Suppressor macrophage treated with lipopolysaccharide for 4 hours (primary cell): ENCODE results near the gene PPME1.
A peak's percentile ranks its signal among the peaks of the same experiment; 100 is the strongest.

Source experiments
- DNase-seq: peaks from one replicate; pipeline ENCODE4 v3.0.0-alpha.2; 2020

PPME1 gene

GRCh38 chr11:74162681-74163467, 8.2 kb upstream of the PPME1 start:
- DNase-seq, result no peak

- DNase-seq, result no peak
Observed at GRCh38 chr11:74168838-74169237, 2.3 kb upstream of the PPME1 start.

DNA sequence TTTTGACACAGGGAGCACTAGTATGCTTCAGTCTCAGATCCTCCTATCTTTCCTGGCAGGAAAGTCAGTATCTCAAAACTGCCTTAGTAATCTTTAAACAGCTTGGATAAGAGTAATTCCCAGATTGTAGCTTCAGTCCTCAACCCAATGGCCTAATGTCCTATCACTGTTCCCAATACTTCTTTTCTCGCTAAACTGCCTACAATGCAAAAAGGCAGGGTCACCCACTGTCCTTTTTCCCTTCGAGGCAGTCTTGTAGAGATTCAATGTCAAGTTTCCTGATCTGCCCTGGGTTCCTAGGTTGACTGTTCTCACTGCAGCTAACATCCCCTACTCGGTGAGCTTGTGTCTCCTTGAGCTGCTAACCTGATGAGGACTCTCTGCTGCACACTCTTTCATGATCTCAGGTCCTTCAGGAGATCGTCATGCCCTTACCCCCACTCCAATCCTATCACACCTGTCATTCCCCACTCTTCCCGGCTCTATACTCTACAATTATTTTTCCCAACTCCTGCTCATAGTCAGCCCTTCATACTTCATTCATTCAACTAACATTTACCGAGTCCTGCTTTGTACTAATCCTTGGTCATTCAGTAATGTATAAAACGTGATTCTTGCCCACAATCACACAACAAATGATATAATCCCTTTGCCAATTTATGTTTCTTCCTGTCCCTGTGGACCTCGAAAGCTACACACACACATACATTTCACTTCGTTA, 1.2 kb upstream of the PPME1 start:
- DNase-seq, result no peak

GRCh38 chr11:74171630-74171968, 510 bp downstream of the PPME1 start:
- no peak for DNase-seq

GRCh38 chr11:74171997-74172396, 908 bp downstream of the PPME1 start:
- no peak for DNase-seq

GRCh38 chr11:74175920-74176319, 4.8 kb downstream of the PPME1 start:
- DNase-seq, result no peak

DNA sequence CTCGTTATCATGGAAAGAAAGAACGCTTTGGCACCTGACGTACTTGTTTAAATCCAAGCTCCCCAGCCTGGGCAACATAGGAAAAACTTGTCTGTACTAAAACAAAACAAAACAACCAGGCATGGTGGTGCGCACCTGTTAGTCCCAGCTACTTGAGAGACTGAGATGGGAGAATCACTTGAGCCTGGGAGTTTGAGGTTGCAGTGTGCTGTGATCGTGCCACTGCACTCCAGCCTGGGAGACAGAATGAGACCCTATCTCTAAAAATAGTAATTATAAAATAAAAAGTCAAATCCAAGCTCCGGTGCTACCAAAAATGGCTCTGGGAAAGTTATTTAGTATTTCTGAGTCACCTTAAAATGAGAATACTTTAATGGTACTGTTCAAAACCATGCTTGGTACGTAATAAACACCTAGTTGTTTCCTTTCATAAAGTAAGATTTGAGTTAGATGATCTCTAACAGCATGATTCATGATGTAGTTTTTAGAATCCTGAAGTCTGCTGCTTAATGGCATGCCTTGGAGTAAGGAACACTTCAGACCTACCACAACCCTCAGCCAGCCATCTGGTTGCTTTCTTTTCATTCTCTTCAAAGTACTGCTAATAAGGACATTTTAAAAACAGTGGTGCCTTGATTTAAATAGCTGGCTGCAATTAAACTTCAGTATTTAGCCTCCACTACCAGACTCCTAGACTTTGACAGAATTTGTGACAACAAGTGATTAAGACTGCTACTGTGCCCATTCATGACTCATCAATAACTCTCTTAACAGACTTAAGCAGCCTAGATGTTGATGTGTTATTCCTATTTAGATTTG, 8.4 kb downstream of the PPME1 start:
- DNase-seq, result no peak

DNA sequence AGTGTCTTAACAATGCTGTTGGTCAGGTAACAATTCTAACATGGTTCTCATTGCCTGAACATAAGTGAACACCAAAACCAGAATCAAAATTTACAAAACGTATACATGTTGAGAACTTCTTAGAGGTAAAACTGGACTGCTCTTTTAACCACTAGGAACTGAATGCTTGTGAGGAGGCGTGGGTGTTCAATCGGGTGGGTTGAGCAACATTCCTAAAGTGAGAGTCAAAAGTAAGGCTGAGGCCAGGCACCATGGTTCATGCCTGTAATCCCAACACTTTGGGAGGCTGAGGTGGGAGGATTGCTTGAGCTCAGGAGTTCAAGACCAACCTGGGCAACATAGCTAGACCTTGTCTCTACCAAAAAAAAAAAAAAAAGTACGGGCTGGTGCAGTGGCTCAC, 11.5 kb downstream of the PPME1 start:
- no peak for DNase-seq

DNA sequence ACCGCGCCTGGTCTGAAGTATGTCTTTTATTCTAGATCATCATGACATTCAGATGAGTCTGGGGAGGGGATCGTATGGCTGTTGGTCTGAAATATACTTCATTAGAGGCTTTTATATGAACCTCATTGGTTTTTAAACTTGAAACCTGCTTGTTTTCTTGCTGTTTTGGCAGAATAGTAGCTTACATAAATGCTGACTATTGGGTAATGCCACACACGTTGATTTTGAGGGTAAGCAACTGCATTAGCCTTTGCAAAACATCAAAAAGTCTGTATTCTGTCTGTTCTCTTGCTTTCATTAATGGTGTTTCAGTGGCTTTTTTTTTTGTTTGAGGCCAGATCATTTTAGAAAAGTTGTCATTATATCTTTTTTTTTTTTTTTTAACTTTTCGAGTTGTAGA, 14.2 kb downstream of the PPME1 start:
- no peak for DNase-seq

- DNase-seq, result no peak
Observed at GRCh38 chr11:74185695-74186094, 14.6 kb downstream of the PPME1 start.

DNA sequence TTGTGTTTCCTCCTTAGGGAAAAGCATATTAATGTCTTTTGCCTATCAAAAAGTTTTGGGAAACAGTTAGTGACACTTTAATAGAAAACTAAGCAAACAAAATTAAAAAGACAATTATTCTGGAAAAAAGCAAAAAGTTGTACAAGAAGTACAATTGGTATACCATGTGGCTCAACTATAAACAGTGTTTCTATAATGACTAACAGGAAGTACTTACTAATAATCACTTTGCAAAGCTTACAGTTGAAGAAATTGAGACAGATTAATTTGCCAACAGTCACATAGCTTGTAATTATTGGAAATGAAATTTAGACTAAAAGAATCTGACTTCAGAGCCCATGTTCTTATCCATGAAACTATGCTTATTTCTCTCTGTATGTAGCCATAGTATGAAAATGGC, 24.7 kb downstream of the PPME1 start:
- peak; percentile 21 for DNase-seq

- no peak for DNase-seq
Observed at GRCh38 chr11:74196781-74197486, 25.8 kb downstream of the PPME1 start.

- peak; percentile 25 for DNase-seq
Observed at GRCh38 chr11:74203966-74204365, 32.9 kb downstream of the PPME1 start.

- no peak for DNase-seq
Observed at GRCh38 chr11:74204701-74205100, 33.6 kb downstream of the PPME1 start.

- no peak for DNase-seq
Observed at GRCh38 chr11:74205181-74205580, 34.1 kb downstream of the PPME1 start.

- DNase-seq, result no peak
Observed at GRCh38 chr11:74206746-74207145, 35.7 kb downstream of the PPME1 start.

- no peak for DNase-seq
Observed at GRCh38 chr11:74208507-74208906, 37.4 kb downstream of the PPME1 start.

DNA sequence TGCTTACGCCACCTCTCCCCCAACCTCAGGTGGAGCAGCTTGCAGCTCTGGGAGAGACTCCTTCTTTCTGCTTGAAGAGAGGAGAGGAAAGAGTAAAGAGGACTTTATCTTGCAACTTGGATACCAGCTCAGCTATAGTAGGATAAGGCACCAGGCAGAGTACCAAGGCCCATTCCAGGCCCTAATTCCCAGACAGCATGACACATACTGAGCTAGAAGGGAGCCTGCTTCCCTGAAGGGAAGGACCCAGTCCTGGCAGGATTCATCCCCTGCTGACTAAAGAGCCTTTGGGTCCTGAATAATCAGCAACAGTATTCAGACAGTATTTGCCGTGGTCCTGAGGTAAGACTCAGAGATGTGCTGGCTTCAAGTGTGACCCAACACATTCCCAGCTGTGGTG, 41.4 kb downstream of the PPME1 start:
- DNase-seq, result no peak

DNA sequence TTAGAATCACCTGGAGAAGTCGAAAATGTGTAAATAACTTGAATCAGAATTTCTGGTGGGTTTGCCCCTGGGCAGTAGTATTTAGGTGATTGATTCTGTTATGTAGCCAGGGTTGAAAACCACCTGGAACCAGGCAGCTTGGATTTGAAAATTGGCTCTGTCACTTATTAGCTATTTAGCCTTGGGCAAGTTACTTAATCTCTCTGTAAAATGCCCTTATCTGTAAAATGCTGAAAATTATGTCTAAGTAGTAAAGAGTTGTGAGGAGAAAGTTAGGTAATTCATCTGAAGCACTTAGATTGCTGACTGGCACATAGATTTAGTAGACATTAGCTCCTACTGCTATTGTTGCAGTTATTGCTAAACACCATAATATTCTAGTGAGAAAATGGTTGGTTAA, 49.3 kb downstream of the PPME1 start:
- DNase-seq, result no peak

DNA sequence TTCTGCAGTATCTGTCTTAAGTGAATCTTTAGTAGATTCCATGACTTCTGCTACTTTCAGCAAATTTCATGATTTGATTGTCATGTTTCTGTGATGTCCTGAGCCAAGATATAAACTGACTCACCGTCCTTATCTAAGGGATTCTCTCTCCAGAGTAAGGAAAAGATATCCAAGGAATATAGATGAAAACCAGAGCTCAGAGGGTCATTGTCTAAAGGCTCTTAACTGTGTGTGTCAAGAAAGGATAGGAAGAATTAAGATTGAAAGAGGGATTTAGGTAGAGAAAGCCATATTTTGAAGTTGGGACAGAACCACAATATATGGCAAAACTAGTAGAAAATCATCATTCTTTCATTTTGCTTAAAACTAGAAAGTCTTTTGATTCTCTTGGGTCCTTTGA, 50.7 kb downstream of the PPME1 start:
- no peak for DNase-seq

GRCh38 chr11:74225565-74225964, 54.5 kb downstream of the PPME1 start:
- no peak for DNase-seq

GRCh38 chr11:74226907-74227306, 55.8 kb downstream of the PPME1 start:
- no peak for DNase-seq

DNA sequence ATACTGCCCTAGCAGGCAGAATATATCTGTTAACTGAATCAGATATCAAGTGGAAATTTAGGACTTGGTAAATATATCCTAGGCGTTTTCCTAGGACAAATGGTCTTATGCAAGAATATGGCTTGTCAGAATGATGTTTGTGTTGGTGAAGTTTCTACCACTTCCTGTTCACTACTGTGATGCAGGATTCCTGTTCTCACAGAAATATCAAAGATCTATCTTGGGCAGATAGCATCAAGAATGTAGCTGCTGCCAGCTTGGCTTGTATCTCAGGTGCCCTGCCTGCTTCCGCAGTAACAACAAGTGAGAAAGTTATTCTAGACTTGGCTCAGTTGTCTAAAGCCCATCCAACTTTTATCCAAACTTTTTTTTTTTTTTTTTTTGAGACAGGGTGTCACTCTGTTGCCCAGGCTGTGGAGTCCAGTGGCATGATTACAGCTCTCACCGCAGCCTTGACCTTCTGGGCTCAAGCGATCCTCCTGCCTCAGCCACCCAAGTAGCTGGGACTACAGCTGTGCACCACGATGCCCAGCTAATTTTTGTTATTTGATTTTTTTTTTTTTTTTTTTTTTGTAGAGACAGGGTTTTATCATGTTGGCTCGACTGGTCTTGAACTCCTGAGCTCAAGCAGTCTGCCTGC, 61.3 kb downstream of the PPME1 start:
- DNase-seq, result no peak
